WTC11 (cell line): ENCODE measurements around the gene CHDH. TPM values are rescaled to one million over a fixed set of nuclear protein-coding genes. Genes with fewer than 3 reads are reported as not detected.

ENCODE experiments used
- ATAC-seq: fragments of 200-7000 bp; cut with Tn5 transposase; 2 replicates; pipeline ENCODE4 v1.10.0; 2021; ENCODE audit warnings: mild to moderate bottlenecking, moderate library complexity
- CTCF ChIA-PET: fragments of 300-600 bp; sonication (Branson Sonifier 250); formaldehyde crosslinking; loops from one replicate; lab custom pipeline; 2021; ENCODE audit warnings: antibody characterized with exemption; lab: Charles Lee
- POLR2A ChIA-PET: fragments of 350-600 bp; sonication (Branson Sonifier 250); formaldehyde crosslinking; loops from one replicate; lab custom pipeline; 2021; ENCODE audit warnings: antibody characterized with exemption; lab: Charles Lee
- DNase-seq: peaks from one replicate; pipeline ENCODE4 v3.0.0; 2021; ENCODE audit warnings: low spot score
- H3K27ac Mint-ChIP-seq: 2 replicates; pipeline ENCODE4 v1.8.0; 2021; ENCODE audit warnings: mixed read lengths
- H3K27me3 Mint-ChIP-seq: 2 replicates; pipeline ENCODE4 v1.8.0; 2021; ENCODE audit warnings: low read depth, mild to moderate bottlenecking, moderate library complexity, mixed read lengths
- H3K36me3 Mint-ChIP-seq: 2 replicates; pipeline ENCODE4 v1.8.0; 2021; ENCODE audit warnings: mixed read lengths
- H3K4me1 Mint-ChIP-seq: 2 replicates; pipeline ENCODE4 v1.8.0; 2022; ENCODE audit warnings: mixed read lengths
- H3K4me3 Mint-ChIP-seq: 2 replicates; pipeline ENCODE4 v1.8.0; 2021; ENCODE audit warnings: mild to moderate bottlenecking, moderate library complexity, mixed read lengths
- H3K9me3 Mint-ChIP-seq: 2 replicates; pipeline ENCODE4 v1.8.0; 2021; ENCODE audit warnings: mixed read lengths
- AR ChIP-seq: fragments of 250-450 bp; sonication (Bioruptor Pico); IDR thresholded peaks from 2 replicates; pipeline ENCODE4 v1.9.0; 2021; ENCODE audit warnings: mild to moderate bottlenecking
- ATF2 ChIP-seq: sonication (generic); formaldehyde crosslinking; IDR thresholded peaks from 2 replicates; pipeline ENCODE4 v1.8.1; 2022; ENCODE audit warnings: low read depth, missing genetic modification reagents, borderline replicate concordance
- ATF6 ChIP-seq: sonication (generic); formaldehyde crosslinking; IDR thresholded peaks from 2 replicates; pipeline ENCODE4 v1.8.1; 2023; ENCODE audit warnings: mild to moderate bottlenecking, missing genetic modification reagents
- E2F1 ChIP-seq: sonication (generic); formaldehyde crosslinking; IDR thresholded peaks from 2 replicates; pipeline ENCODE4 v1.8.0; 2022; ENCODE audit warnings: mild to moderate bottlenecking, missing genetic modification reagents
- ELF4 ChIP-seq: sonication (generic); formaldehyde crosslinking; IDR thresholded peaks from 2 replicates; pipeline ENCODE4 v1.8.1; 2022; ENCODE audit warnings: low read depth, mild to moderate bottlenecking, moderate library complexity, missing genetic modification reagents
- HMGA2 ChIP-seq: fragments of 250-450 bp; sonication (Bioruptor Pico); IDR thresholded peaks from 2 replicates; pipeline ENCODE4 v1.4.0; 2021; ENCODE audit warnings: mild to moderate bottlenecking, moderate library complexity
- IRF1 ChIP-seq: sonication (generic); formaldehyde crosslinking; IDR thresholded peaks from 2 replicates; pipeline ENCODE4 v1.8.0; 2023; ENCODE audit warnings: missing genetic modification reagents
- NFE2L1 ChIP-seq: sonication (generic); formaldehyde crosslinking; IDR thresholded peaks from 2 replicates; pipeline ENCODE4 v1.8.1; 2023; ENCODE audit warnings: missing genetic modification reagents
- NR2C2 ChIP-seq: sonication (generic); formaldehyde crosslinking; IDR thresholded peaks from 2 replicates; pipeline ENCODE4 v1.8.0; 2022; ENCODE audit warnings: mild to moderate bottlenecking, missing genetic modification reagents
- PRDM15 ChIP-seq: sonication (generic); formaldehyde crosslinking; IDR thresholded peaks from 2 replicates; pipeline ENCODE4 v1.8.0; 2022; ENCODE audit warnings: missing genetic modification reagents
- SMAD3 ChIP-seq: sonication (generic); formaldehyde crosslinking; IDR thresholded peaks from 2 replicates; pipeline ENCODE4 v1.8.0; 2022; ENCODE audit warnings: missing genetic modification reagents, mild to moderate bottlenecking, borderline replicate concordance
- SOX15 ChIP-seq: fragments of 250-450 bp; sonication (Bioruptor Pico); IDR thresholded peaks from 2 replicates; pipeline ENCODE4 v1.9.0; 2021; ENCODE audit warnings: mild to moderate bottlenecking
- TEAD1 ChIP-seq: sonication (generic); formaldehyde crosslinking; IDR thresholded peaks from 2 replicates; pipeline ENCODE4 v1.8.0; 2022; ENCODE audit warnings: mild to moderate bottlenecking, missing genetic modification reagents
- USF1 ChIP-seq: sonication (generic); formaldehyde crosslinking; IDR thresholded peaks from 2 replicates; pipeline ENCODE4 v1.8.0; 2022; ENCODE audit warnings: mild to moderate bottlenecking, missing genetic modification reagents
- ZBTB21 ChIP-seq: sonication (generic); formaldehyde crosslinking; IDR thresholded peaks from 2 replicates; pipeline ENCODE4 v1.8.1; 2023; ENCODE audit warnings: mild to moderate bottlenecking, missing genetic modification reagents, borderline replicate concordance
- ZNF121 ChIP-seq: sonication (generic); formaldehyde crosslinking; IDR thresholded peaks from 2 replicates; pipeline ENCODE4 v1.8.0; 2023; ENCODE audit warnings: missing genetic modification reagents
- total RNA-seq: library from RNA; stranded (reverse); gene quantifications from 3 replicates; pipeline ENCODE4 v1.2.3, GENCODE V29; 2021

Gene CHDH
- total RNA-seq, 1 experiment from 2014 or later, result 11.7 TPM

GRCh38 chr3:53837331-53837730 is 8.9 kb downstream of the CHDH start:
- H3K27ac Mint-ChIP-seq, result no peak overlapping the region
- POLR2A ChIA-PET, result interaction anchor here (0.7 kb wide), 1 partner anchor 37 kb away, joined by 4 read pairs; no protein-coding TSS in a partner anchor
- no peak for TF ChIP-seq ATF6 (CRISPR knock-in tag)
- TF ChIP-seq PRDM15 (CRISPR knock-in tag), result peak; percentile 43; the same call in 1 of the 2 replicates
- H3K36me3 Mint-ChIP-seq, result peaks cover 2% of the 10 kb centered on the region; the same call in 1 of the 2 replicates
- CTCF ChIA-PET, result no interaction called here
- no peaks in the 10 kb centered on the region for H3K9me3 Mint-ChIP-seq
- H3K27me3 Mint-ChIP-seq, result no peaks in the 10 kb centered on the region
- H3K4me3 Mint-ChIP-seq, result no peak overlapping the region
- no peak for ATAC-seq
- peaks cover 3% of the 10 kb centered on the region for H3K4me1 Mint-ChIP-seq
- DNase-seq, result no peak

- ATAC-seq, result no peak
- CTCF ChIA-PET, result interaction anchor here (0.7 kb wide), 1 partner anchor 9 kb away, joined by 3 read pairs; no protein-coding TSS in a partner anchor
- no peak for TF ChIP-seq ATF2 (CRISPR knock-in tag)
- no peak for TF ChIP-seq TEAD1 (CRISPR knock-in tag)
- TF ChIP-seq ZBTB21, result no peak
- TF ChIP-seq E2F1, result no peak
- no peak for TF ChIP-seq IRF1
- no peak for TF ChIP-seq SOX15 (CRISPR knock-in tag)
- no peak for TF ChIP-seq USF1
- TF ChIP-seq NR2C2 (CRISPR knock-in tag), result no peak
- no peak for TF ChIP-seq ELF4 (CRISPR knock-in tag)
- TF ChIP-seq ZNF121 (CRISPR knock-in tag), result no peak
- TF ChIP-seq NFE2L1 (CRISPR knock-in tag), result no peak
- no peak for TF ChIP-seq SMAD3 (CRISPR knock-in tag)
- no peak for TF ChIP-seq AR (CRISPR knock-in tag)
- no peak for TF ChIP-seq HMGA2 (CRISPR knock-in tag)
- no peak for TF ChIP-seq PRDM15 (CRISPR knock-in tag)
Observed at GRCh38 chr3:53836084-53836872, 9.9 kb downstream of the CHDH start.

More at GRCh38 chr3:53836084-53836872, 9.9 kb downstream of the CHDH start:
- no peaks in the 10 kb centered on the region for H3K4me1 Mint-ChIP-seq
- no peak overlapping the region for H3K4me3 Mint-ChIP-seq
- peaks cover 2% of the 10 kb centered on the region; the same call in 1 of the 2 replicates for H3K36me3 Mint-ChIP-seq
- DNase-seq, result no peak
- no peaks in the 10 kb centered on the region for H3K9me3 Mint-ChIP-seq
- H3K27me3 Mint-ChIP-seq, result no peaks in the 10 kb centered on the region
- POLR2A ChIA-PET, result no interaction called here
- H3K27ac Mint-ChIP-seq, result no peak overlapping the region
